SU-DHL-6 (cell line): ENCODE measurements around the gene KRT20.
"Not testable (repeated sequence)": the region's sequence is repeated elsewhere in the genome, so short reads cannot be mapped to it uniquely, and the experiment has no call there.

Experiments used
- H2AFZ ChIP-seq: fragments of 200-600 bp; sonication (generic); 2 replicates; pipeline ENCODE4 v1.6.1; 2014; ENCODE audit warnings: low read depth, mild to moderate bottlenecking, moderate library complexity, mixed read lengths, antibody characterized with exemption, low read length; ENCODE audit not compliant: severe bottlenecking
- H3F3A ChIP-seq: fragments of 200-600 bp; shearing (Covaris generic); 2 replicates; pipeline ENCODE4 v1.6.0; 2016; ENCODE audit warnings: antibody characterized with exemption, mild to moderate bottlenecking; ENCODE audit not compliant: insufficient read depth
- H3K27ac ChIP-seq: fragments of 200-600 bp; sonication (generic); 2 replicates; pipeline ENCODE4 v1.5.1; 2016; ENCODE audit warnings: low read depth, mild to moderate bottlenecking, low read length, moderate library complexity, mixed read lengths
- H3K27me3 ChIP-seq: fragments of 200-600 bp; sonication (generic), shearing (Covaris generic); 2 replicates; pipeline ENCODE4 v1.6.0; 2014; ENCODE audit warnings: mild to moderate bottlenecking, low read length
- H3K36me3 ChIP-seq: fragments of 200-600 bp; sonication (generic); 2 replicates; pipeline ENCODE4 v1.6.1; 2014; ENCODE audit warnings: mild to moderate bottlenecking, low read length, mixed read lengths
- H3K4me2 ChIP-seq: fragments of 300-600, 200-600 bp; shearing (Covaris generic), sonication (generic); 2 replicates; pipeline ENCODE4 v1.6.0; 2014; ENCODE audit warnings: low read length, low read depth, mild to moderate bottlenecking; ENCODE audit not compliant: poor library complexity, severe bottlenecking
- H3K4me3 ChIP-seq: fragments of 200-600 bp; sonication (generic); 2 replicates; pipeline ENCODE4 v1.5.1; 2014; ENCODE audit warnings: antibody characterized with exemption, low read length, mild to moderate bottlenecking, mixed read lengths; ENCODE audit not compliant: insufficient read depth, poor library complexity, severe bottlenecking
- H3K79me2 ChIP-seq: fragments of 200-600 bp; sonication (generic); 2 replicates; pipeline ENCODE4 v1.6.1; 2014; ENCODE audit warnings: mild to moderate bottlenecking, low read length, moderate library complexity; ENCODE audit not compliant: insufficient read depth
- H3K9ac ChIP-seq: fragments of 200-600 bp; sonication (generic); 2 replicates; pipeline ENCODE4 v1.7.0; 2014; ENCODE audit warnings: mild to moderate bottlenecking, low read length
- H3K9me2 ChIP-seq: fragments of 200-600 bp; sonication (generic); replicated peaks from 2 replicates; pipeline ENCODE4 v1.6.1; 2014; ENCODE audit warnings: low read length; ENCODE audit not compliant: insufficient read depth
- H3K9me3 ChIP-seq: fragments of 200-600 bp; sonication (generic); 2 replicates; pipeline ENCODE4 v1.6.1; 2014; ENCODE audit warnings: low read length, mixed read lengths; ENCODE audit not compliant: insufficient read depth
- H4K20me1 ChIP-seq: fragments of 200-600 bp; sonication (generic); 2 replicates; pipeline ENCODE4 v1.6.1; 2014; ENCODE audit warnings: low read depth, mild to moderate bottlenecking, antibody characterized with exemption, low read length, moderate library complexity, mixed read lengths
- EZH2phosphoT487 ChIP-seq: fragments of 200-600 bp; sonication (generic), shearing (Covaris generic); conservative IDR thresholded peaks from 2 replicates; pipeline ENCODE4 v1.6.1; 2018; ENCODE audit warnings: mild to moderate bottlenecking, antibody characterized with exemption, low read length, moderate library complexity, mixed read lengths
- TF ChIP-seq, protein P1 (sequence below): fragments of 200-600 bp; sonication (generic); IDR thresholded peaks from one replicate; pipeline ENCODE4 v1.5.1; 2017; ENCODE audit warnings: antibody characterized with exemption, mild to moderate bottlenecking, low read length, moderate library complexity; ENCODE audit not compliant: insufficient read depth, poor library complexity, severe bottlenecking

KRT20 gene

DNA sequence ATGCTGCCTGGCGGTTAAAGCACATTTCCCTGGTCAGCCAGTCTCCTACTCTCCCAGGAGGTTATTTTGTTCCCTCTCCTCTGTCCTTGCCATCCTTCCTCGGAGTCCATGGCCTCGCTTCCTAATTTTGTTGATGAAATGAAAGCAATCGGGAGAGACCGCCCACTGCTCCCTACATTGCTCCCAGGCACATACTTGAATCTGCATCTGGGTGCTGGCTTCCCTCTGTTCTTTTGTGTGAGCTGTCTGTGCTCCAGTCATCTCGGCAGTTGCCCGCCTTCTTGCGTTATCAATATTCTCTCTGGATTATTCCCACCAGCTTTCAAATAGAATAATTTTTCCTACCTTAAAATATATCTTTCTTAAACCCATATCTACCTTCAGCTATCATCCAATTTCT, 41.3 kb upstream of the KRT20 start:
- H3K9ac ChIP-seq, result no peak overlapping the region
- TF ChIP-seq, protein P1, sequence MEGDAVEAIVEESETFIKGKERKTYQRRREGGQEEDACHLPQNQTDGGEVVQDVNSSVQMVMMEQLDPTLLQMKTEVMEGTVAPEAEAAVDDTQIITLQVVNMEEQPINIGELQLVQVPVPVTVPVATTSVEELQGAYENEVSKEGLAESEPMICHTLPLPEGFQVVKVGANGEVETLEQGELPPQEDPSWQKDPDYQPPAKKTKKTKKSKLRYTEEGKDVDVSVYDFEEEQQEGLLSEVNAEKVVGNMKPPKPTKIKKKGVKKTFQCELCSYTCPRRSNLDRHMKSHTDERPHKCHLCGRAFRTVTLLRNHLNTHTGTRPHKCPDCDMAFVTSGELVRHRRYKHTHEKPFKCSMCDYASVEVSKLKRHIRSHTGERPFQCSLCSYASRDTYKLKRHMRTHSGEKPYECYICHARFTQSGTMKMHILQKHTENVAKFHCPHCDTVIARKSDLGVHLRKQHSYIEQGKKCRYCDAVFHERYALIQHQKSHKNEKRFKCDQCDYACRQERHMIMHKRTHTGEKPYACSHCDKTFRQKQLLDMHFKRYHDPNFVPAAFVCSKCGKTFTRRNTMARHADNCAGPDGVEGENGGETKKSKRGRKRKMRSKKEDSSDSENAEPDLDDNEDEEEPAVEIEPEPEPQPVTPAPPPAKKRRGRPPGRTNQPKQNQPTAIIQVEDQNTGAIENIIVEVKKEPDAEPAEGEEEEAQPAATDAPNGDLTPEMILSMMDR, result no peak
- TF ChIP-seq EZH2phosphoT487, result no peak
- no peaks in the 10 kb centered on the region for H3F3A ChIP-seq
- H4K20me1 ChIP-seq, result no peaks in the 10 kb centered on the region
- H3K79me2 ChIP-seq, result no peaks in the 10 kb centered on the region
- no peaks in the 10 kb centered on the region for H3K36me3 ChIP-seq
- H3K4me2 ChIP-seq, result no peak overlapping the region
- H3K27ac ChIP-seq, result no peak overlapping the region
- no peak overlapping the region for H2AFZ ChIP-seq
- no peak overlapping the region for H3K4me3 ChIP-seq
- H3K9me2 ChIP-seq, result no peaks in the 10 kb centered on the region
- no peaks in the 10 kb centered on the region for H3K9me3 ChIP-seq
- H3K27me3 ChIP-seq, result no peaks in the 10 kb centered on the region

DNA sequence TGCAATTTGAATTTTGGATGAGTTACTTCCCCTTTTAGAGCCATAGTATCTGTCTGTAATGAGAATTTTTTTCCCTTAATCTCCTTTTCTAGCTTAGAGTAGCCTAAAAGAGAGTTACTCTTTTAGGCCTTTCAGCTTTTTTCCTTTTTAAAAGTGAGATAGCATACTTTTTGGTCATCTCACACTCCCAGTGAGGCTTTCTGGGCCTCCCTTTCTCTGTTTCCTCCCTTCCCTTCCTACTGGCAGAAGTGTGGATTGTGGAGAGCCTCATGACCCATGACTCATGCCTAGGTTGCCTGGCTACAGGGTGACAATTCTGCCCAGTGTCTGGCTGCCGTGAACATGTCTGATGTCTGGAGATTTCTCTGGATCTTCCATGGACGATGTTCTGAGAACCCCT, 37.2 kb upstream of the KRT20 start:
- Histone ChIP-seq H2AFZ (no peak overlapping the region), H3K9me2 (no peaks in the 10 kb centered on the region), H3K4me3 (no peak overlapping the region), H3K4me2 (no peak overlapping the region), H3K36me3 (no peaks in the 10 kb centered on the region), H3K27me3 (no peaks in the 10 kb centered on the region), H4K20me1 (no peaks in the 10 kb centered on the region), H3F3A (no peaks in the 10 kb centered on the region), H3K9me3 (no peaks in the 10 kb centered on the region), H3K9ac (no peak overlapping the region), H3K27ac (no peak overlapping the region), H3K79me2 (no peaks in the 10 kb centered on the region)
- TF ChIP-seq, protein P1, result no peak
- no peak for TF ChIP-seq EZH2phosphoT487

- Histone ChIP-seq H3K9me2 (no peaks in the 10 kb centered on the region), H3F3A (no peaks in the 10 kb centered on the region), H3K4me3 (no peak overlapping the region), H4K20me1 (no peaks in the 10 kb centered on the region), H2AFZ (no peak overlapping the region), H3K27me3 (no peaks in the 10 kb centered on the region), H3K79me2 (no peaks in the 10 kb centered on the region), H3K9ac (no peak overlapping the region), H3K4me2 (no peak overlapping the region), H3K27ac (no peak overlapping the region), H3K36me3 (no peaks in the 10 kb centered on the region), H3K9me3 (no peaks in the 10 kb centered on the region)
- TF ChIP-seq EZH2phosphoT487, result no peak
- TF ChIP-seq, protein P1, result no peak
Observed at GRCh38 chr17:40921026-40921425, 36.0 kb upstream of the KRT20 start.

DNA sequence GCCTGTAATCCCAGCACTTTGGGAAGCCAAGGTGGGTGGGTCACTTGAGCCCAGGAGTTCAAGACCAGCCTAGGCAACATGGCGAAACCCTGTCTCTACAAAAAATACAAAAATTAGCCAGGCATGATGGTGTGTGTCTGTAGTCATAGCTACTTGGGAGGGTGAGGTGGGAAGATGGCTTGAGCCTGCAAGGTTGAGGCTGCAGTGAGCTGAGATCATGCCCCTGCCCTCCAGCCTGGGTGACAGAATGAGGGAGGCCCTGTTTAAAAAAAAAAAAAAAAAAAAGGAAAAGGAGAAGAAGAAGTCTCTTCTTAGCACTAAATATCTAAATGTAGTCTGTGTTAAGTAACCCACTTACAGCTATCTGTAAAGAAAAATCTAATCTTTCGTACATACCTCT, 32.1 kb upstream of the KRT20 start:
- H3K4me3 ChIP-seq, H4K20me1 ChIP-seq, H3K27me3 ChIP-seq, H3K9me2 ChIP-seq, H3K27ac ChIP-seq, H3K9ac ChIP-seq, H3F3A ChIP-seq, H3K36me3 ChIP-seq, H3K4me2 ChIP-seq, H2AFZ ChIP-seq, H3K79me2 ChIP-seq, H3K9me3 ChIP-seq: not testable (repeated sequence)
